Heart left ventricle (tissue), 16 donors: ENCODE data around the gene CNGA3. TPM values are rescaled to one million over a fixed set of nuclear protein-coding genes. Genes with fewer than 3 reads are reported as not detected.
A peak's percentile ranks its signal among the peaks of the same experiment; 100 is the strongest.
"Not testable (repeated sequence)": the region's sequence is repeated elsewhere in the genome, so short reads cannot be mapped to it uniquely, and the experiment has no call there.

Experiments
- ATAC-seq, 4 donors: fragments of 200-7000 bp; cut with Tn5 transposase; one replicate each; pipeline ENCODE4 v1.9.1; 2020 to 2022; ENCODE audit warnings: moderate library complexity in 4 of 4, mild to moderate bottlenecking in 3 of 4, moderate number of reproducible peaks in 1 of 4
- DNase-seq, 5 donors: peaks; one replicate each; pipeline ENCODE4 v3.0.0-alpha.2; 2020
- H3K27ac ChIP-seq, 12 donors: fragments of 200-600 bp; sonication (generic) in 4 of 12; one replicate each; pipeline versions ENCODE4 v1.5.0 to v1.8.0; 2016 to 2022; ENCODE audit warnings: mild to moderate bottlenecking in 2 of 12
- H3K27me3 ChIP-seq, 9 donors: fragments of 200-600 bp; sonication (generic) in 2 of 9; one replicate each; pipeline versions ENCODE4 v1.5.1 to v1.8.0; 2016 to 2022; ENCODE audit warnings: mild to moderate bottlenecking in 3 of 9
- H3K36me3 ChIP-seq, 9 donors: fragments of 200-600 bp; sonication (generic) in 2 of 9; one replicate each; pipeline versions ENCODE4 v1.5.0 to v1.8.0; 2018 to 2022; ENCODE audit warnings: mild to moderate bottlenecking in 2 of 9
- H3K4me1 ChIP-seq, 12 donors: fragments of 200-600 bp; sonication (generic) in 4 of 12; one replicate each; pipeline versions ENCODE4 v1.5.0 to v1.8.0; 2016 to 2022; ENCODE audit warnings: mild to moderate bottlenecking in 3 of 12
- H3K4me3 ChIP-seq, 12 donors: fragments of 200-600 bp; sonication (generic) in 4 of 12; one replicate each; pipeline versions ENCODE4 v1.5.0 to v1.8.0; 2017 to 2022; ENCODE audit warnings: mild to moderate bottlenecking in 9 of 12, moderate library complexity in 4 of 12
- H3K9me3 ChIP-seq, 12 donors: fragments of 200-600 bp; sonication (generic) in 4 of 12; one replicate each; pipeline versions ENCODE4 v1.5.0 to v1.8.0; 2016 to 2022; ENCODE audit warnings: mild to moderate bottlenecking in 1 of 12
- POLR2A ChIP-seq, 2 donors: fragments of 450-650 bp; IDR thresholded peaks; one replicate each; pipeline ENCODE4 v1.6.1; 2017; ENCODE audit warnings: antibody characterized with exemption in 2 of 2, mild to moderate bottlenecking in 2 of 2, moderate library complexity in 2 of 2
- WGBS, 4 donors: extraction: QIAGEN DNeasy Blood & Tissue Kit in 2 of 4; methylation state at CpG; one replicate each; pipeline versions ENCODE4 v1.1.5 to v1.1.7; 2013 to 2018; 5-methylcytosine and 5-hydroxymethylcytosine counted together
- intact Hi-C, 10 donors: fragments of 100-400 bp; cut with DNase I; formaldehyde crosslinking; loops; one replicate each; pipeline versions ENCODE4 v1.11.1 to v1.14.2; 2022
- polyA plus RNA-seq, 2 donors: library from polyadenylated mRNA; stranded (reverse); fragments of 200-250 nt; gene quantifications; one replicate each; pipeline ENCODE4 v1.2.3, GENCODE V29; 2013
- total RNA-seq, 9 donors: library from RNA; depleted of rRNA in 2 of 9; stranded (reverse); fragments of >200 nt in 2 of 9; fragmentation: NEBNext Ultra II Directional in 3 of 9; extraction: Animal tissue kit (Norgen Biotek cat#: 25700) in 3 of 9; gene quantifications; one replicate each; pipeline versions ENCODE4 v1.1.0 to v1.2.4, GENCODE V29; 2016 to 2023
- TF ChIP-seq, protein P1 (sequence below), 12 donors: fragments of 200-600 bp; sonication (generic) in 4 of 12; IDR thresholded peaks; one replicate each; pipeline versions ENCODE4 v1.5.0 to v1.8.0; 2018 to 2022; ENCODE audit warnings: antibody characterized with exemption in 12 of 12, mild to moderate bottlenecking in 5 of 12
- donor health status: ischemic (EF 13 %, LVEDD 7.1; RV severe dilation, severe dysfunction).
- donor health status: healthy with polysubstance abuse.
- donor health status: DM: no; HTN: yes; CAD: no.
- donor health status: DM: no; HTN: no; CAD: no.
- donor health status: ischemic (EF 25% LVEDD 6.9; RV normal size, moderate dysfunction).
- donor health status: ischemic (EF 25% LVEDD 5.7; RV mildly dilated, moderate dysfunction).
- donor health status: healthy.
- donor health status: DM: yes; HTN: yes; CAD: no.
- donor health status: ischemic (EF 35%, LVEDD 5.7; RV mildly dilated, moderate dysfunction).
- donor health status: nonischemic (EF 11% LVEDD 7.7; RV severe dilation, severe dysfunction).
- donor health status: DM: yes; HTN: yes; CAD: no.
- donor health status: PGD.
- donor health status: ischemic (EF 29% LVEDD 5.4; RV normal size, mild dysfunction).
- donor health status: nonischemic (EF 23%, LVEDD 6.1; RV moderate dilation, normal function).

The CNGA3 gene
- total and polyA plus RNA-seq, 11 donors = 0.43 TPM; not detected in 10

DNA sequence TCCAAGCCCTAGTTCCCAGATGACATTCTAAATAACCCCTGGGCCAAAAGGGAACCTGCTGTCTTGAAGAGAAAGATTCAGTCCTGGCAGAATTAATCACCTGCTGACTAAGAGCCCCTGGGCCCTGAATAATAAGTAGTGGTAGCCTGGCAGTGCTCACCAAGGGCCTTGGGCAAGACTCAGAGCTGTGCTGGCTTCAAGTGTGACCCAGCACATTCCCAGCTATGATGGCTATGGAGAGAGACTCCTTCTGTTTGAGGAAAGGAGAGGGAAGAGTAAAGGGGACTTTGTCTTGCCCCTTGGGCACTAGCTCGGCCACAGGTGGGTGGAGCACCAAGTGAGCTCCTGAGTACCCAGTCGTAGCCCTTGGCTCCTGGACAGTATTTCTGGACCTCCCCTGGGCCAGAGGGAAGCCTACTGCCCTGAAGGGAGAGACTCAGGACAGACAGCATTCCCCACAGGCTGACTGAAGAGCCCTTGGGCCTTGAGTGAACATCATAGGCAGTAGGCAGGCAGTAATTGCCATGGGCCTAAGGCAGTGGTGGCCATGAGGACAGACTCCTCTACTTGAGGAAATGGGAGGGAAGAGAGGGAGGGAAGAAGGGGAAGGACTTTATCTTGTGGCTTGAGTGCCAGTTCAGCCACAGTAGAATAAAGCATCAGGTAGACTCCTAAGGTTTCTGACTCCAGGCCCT lies 58.4 kb downstream of the CNGA3 start:
- ATAC-seq (no peak), DNase-seq (no peak)
- WGBS, 4 donors = 81 to 100% (median 88%) methylated on average over 2 of the region's 2 CpGs
- H3K27ac ChIP-seq = no peak overlapping the region
- intact Hi-C loops = no loop called here
- no peaks in the 10 kb centered on the region for H3K4me1 ChIP-seq
- peaks cover 0 to 9% (median 0%) of the 10 kb centered on the region in 9 donors for H3K27me3 ChIP-seq
- H3K36me3 ChIP-seq = no peaks in the 10 kb centered on the region
- H3K4me3 ChIP-seq = no peak overlapping the region
- TF ChIP-seq, protein P1, sequence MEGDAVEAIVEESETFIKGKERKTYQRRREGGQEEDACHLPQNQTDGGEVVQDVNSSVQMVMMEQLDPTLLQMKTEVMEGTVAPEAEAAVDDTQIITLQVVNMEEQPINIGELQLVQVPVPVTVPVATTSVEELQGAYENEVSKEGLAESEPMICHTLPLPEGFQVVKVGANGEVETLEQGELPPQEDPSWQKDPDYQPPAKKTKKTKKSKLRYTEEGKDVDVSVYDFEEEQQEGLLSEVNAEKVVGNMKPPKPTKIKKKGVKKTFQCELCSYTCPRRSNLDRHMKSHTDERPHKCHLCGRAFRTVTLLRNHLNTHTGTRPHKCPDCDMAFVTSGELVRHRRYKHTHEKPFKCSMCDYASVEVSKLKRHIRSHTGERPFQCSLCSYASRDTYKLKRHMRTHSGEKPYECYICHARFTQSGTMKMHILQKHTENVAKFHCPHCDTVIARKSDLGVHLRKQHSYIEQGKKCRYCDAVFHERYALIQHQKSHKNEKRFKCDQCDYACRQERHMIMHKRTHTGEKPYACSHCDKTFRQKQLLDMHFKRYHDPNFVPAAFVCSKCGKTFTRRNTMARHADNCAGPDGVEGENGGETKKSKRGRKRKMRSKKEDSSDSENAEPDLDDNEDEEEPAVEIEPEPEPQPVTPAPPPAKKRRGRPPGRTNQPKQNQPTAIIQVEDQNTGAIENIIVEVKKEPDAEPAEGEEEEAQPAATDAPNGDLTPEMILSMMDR (IDR thresholded peaks at IDR 0.05) = no peak
- TF ChIP-seq POLR2A (IDR thresholded peaks at IDR 0.05) = no peak
- H3K9me3 ChIP-seq = no peaks in the 10 kb centered on the region

DNA sequence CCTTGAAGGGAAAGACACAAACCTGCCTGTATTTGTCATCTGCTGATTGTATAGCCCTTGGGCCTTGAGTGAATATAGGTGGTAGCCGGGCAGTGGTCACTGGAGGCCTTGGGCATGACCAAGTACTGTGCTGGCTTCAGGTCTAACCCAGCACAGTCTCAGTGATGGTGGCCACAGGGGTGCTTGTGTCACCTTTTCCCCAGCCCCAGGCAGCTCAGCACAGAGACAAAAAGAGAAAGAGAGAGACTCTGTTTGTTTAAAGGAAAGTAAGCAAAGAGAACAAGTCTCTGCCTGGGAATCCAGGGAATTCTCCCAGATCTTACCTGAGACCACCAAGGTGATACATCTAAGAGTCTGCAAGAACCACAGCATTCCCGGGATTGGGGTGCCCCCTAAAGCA lies 59.0 kb downstream of the CNGA3 start:
- DNase-seq = no peak
- Histone ChIP-seq H3K36me3 (no peaks in the 10 kb centered on the region), H3K4me3 (no peak overlapping the region), H3K9me3 (no peaks in the 10 kb centered on the region), H3K27ac (no peak overlapping the region), H3K4me1 (no peaks in the 10 kb centered on the region), H3K27me3 (peaks cover 0 to 9% (median 0%) of the 10 kb centered on the region in 9 donors)
- ATAC-seq = no peak
- TF ChIP-seq, protein P1 (IDR thresholded peaks at IDR 0.05) = no peak
- TF ChIP-seq POLR2A (IDR thresholded peaks at IDR 0.05) = no peak
- WGBS, 4 donors = 86 to 92% (median 88%) methylated on average over 2 of the region's 2 CpGs
- intact Hi-C loops = no loop called here

DNA sequence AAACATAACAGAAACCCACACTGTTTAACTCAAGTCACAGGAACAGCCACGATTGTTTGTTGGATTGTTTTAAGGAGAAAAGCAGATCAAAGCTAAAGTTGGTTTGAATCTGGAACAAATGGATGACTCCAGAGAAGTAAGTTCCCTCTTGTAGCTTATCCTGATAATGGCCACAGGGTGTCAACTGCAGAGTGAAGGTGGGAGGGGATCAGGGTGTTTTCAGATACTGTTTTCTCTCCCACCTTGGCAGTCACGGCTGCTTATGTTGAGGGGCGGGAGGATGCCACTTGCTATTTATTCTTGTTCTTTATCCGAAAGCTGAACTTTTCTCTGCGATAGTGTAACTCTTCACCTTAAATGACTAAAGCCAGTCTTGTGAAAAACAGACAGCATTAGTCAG lies 61.9 kb downstream of the CNGA3 start:
- DNase-seq (no peak), ATAC-seq (no peak)
- no peaks in the 10 kb centered on the region for H3K9me3 ChIP-seq
- H3K36me3 ChIP-seq = no peaks in the 10 kb centered on the region
- TF ChIP-seq, protein P1 (IDR thresholded peaks at IDR 0.05) = no peak
- no peak for TF ChIP-seq POLR2A (IDR thresholded peaks at IDR 0.05)
- intact Hi-C loops = no loop called here
- no peaks in the 10 kb centered on the region for H3K27me3 ChIP-seq
- H3K4me1 ChIP-seq = peaks cover 0 to 5% (median 0%) of the 10 kb centered on the region in 12 donors
- no peak overlapping the region for H3K27ac ChIP-seq
- no peak overlapping the region for H3K4me3 ChIP-seq
- WGBS, 4 donors = 68 to 75% (median 73%) methylated on average over 5 of the region's 5 CpGs

DNA sequence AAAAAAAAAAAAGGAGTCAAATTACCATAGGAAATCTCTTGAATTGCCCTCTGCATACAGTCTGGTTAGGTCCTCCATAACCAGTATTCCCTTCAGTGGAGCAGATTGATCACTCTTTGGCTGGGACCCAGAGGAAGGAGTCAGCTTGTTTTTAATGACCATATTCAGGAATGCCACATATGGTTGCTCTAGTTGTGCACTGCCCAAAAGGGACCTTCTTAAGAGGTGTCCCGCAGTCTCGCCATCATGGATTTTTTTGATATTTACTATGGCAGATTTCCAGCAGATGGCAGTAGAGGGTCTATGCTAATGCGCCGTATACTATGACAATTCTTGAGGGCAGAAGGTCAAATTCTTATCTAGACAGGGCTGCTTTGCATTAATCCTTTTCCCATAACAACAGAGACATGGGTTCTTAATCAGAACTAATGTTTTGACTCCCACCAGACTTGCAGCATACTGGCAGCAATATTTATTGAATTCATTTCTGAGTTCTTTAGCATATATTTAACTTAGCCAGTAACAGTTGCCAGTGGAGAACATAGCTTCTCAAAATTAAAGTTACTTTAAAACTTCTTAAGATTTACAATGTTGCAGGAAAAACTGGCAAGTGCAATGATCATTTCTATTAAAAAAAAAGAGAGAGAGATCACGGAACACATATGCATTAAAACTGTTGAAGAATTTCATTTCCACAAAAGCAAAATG lies 66.6 kb downstream of the CNGA3 start:
- DNase-seq (peak in 2 of 5 donors; percentile 32 to 40), ATAC-seq (peak; percentile 75 to 91 (median 88))
- H3K27ac ChIP-seq = no peak overlapping the region
- H3K9me3 ChIP-seq = peaks cover 0 to 9% (median 0%) of the 10 kb centered on the region in 12 donors
- H3K4me1 ChIP-seq = peaks cover 0 to 5% (median 0%) of the 10 kb centered on the region in 12 donors
- intact Hi-C loops = loop anchor here (1.0 to 10.0 kb wide), 15 partner anchors 102 to 424 kb away; partner anchors contain the start of genes COA5 (in 2 of the 10) and UNC50 (in 2 of the 10)
- 15 to 29% (median 25%) methylated on average over 5 of the region's 5 CpGs for WGBS, 4 donors
- TF ChIP-seq, protein P1 (IDR thresholded peaks at IDR 0.05) = peak; percentile 65 to 90 (median 80)
- no peak for TF ChIP-seq POLR2A (IDR thresholded peaks at IDR 0.05)
- H3K27me3 ChIP-seq = no peaks in the 10 kb centered on the region
- H3K36me3 ChIP-seq = no peaks in the 10 kb centered on the region
- H3K4me3 ChIP-seq = no peak overlapping the region

DNA sequence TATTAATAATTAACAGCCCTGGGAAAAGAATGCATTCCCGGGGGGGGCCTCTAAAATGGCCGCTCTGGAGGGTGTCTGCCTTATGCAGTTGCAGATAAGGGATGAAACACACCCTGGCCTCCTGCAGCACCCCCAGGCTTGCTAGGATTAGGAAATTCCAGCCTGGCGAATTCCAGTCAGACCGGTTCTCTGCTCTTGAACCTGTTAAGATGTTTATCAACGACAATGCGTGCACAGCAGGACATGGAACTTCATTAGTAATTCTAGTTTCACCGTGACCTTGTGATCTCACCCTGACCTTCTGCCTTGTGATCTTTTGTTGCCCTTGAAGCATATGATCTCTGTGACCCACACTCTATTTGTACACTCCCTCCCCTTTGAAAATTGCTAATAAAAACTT lies 68.0 kb downstream of the CNGA3 start:
- H3K4me3 ChIP-seq, H3K27ac ChIP-seq, H3K4me1 ChIP-seq, H3K9me3 ChIP-seq, DNase-seq, H3K27me3 ChIP-seq, ATAC-seq, H3K36me3 ChIP-seq: not testable (repeated sequence)
- intact Hi-C loops = loop anchor here (5.0 to 10.0 kb wide), 10 partner anchors 101 to 423 kb away; partner anchors contain the start of genes COA5 (in 1 of the 10) and UNC50 (in 1 of the 10)
- 95 to 99% (median 95%) methylated on average over 7 of the region's 7 CpGs for WGBS, 4 donors

DNA sequence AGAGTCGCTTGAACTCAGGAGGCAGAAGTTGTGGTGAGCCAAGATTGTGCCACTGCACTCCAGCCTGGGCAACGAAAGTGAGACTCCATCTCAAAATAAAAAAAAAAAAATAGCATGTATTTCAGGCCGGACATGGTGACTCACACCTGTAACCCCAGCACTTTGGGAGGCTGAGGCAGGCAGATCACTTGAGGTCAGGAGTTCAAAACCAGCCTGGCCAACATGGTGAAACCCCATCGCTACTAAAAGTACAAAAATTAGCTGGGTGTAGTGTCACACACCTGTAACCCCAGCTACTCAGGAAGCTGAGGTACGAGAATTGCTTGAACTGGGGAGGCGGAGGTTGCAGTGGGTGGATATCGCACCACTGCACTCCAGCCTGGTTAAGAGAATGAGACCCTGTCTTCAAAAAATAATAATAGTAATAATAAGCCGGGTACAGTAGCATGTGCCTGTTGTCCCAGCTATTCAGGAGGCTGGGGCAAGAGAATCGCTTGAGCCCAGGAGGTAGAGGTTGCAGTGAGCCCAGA lies 69.5 kb downstream of the CNGA3 start:
- intact Hi-C loops = loop anchor here in 8 of 10 donors (5.0 to 10.0 kb wide), 7 partner anchors 99 to 419 kb away; no protein-coding TSS in a partner anchor
- H3K4me3 ChIP-seq, H3K9me3 ChIP-seq, H3K36me3 ChIP-seq, H3K27ac ChIP-seq, H3K27me3 ChIP-seq, ATAC-seq, DNase-seq: not testable (repeated sequence)
- 89 to 96% (median 95%) methylated on average over 9 of the region's 9 CpGs for WGBS, 4 donors
- peaks cover 0 to 19% (median 4%) of the 10 kb centered on the region in 12 donors for H3K4me1 ChIP-seq
